IMR-90 (cell line): ENCODE results near the gene LAMA4. TPM values are rescaled to one million over a fixed set of nuclear protein-coding genes. Genes with fewer than 3 reads are reported as not detected.

Source experiments
- ATAC-seq: fragments of 200-7000 bp; cut with Tn5 transposase; 2 replicates; pipeline ENCODE4 v1.9.1; 2020; ENCODE audit warnings: low read depth, mild to moderate bottlenecking, moderate library complexity
- BruUV-seq: library from RNA; stranded (reverse); fragments of 400-500 nt; replicated peaks from 2 replicates; lab custom pipeline; 2021; lab: Mats Ljungman, UMichigan
- CTCF ChIA-PET: fragments of 300-600 bp; formaldehyde crosslinking; extraction: SDS; loops from one replicate; lab custom pipeline; 2021; ENCODE audit warnings: antibody characterized with exemption; lab: Yijun Ruan, JAX
- POLR2A ChIA-PET: fragments of 300-600 bp; sonication (Branson Sonifier 250); formaldehyde crosslinking; loops from one replicate; lab custom pipeline; 2022; ENCODE audit warnings: antibody characterized with exemption; ENCODE audit not compliant: unreplicated experiment; lab: Charles Lee
- DNase-seq: peaks from one replicate; pipeline ENCODE4 v3.0.0; 2013
- H2AFZ ChIP-seq: replicated peaks from 2 replicates; pipeline ENCODE3; 2013; ENCODE audit warnings: low read length, mild to moderate bottlenecking; ENCODE audit not compliant: poor library complexity
- H2AK5ac ChIP-seq: 2 replicates; pipeline ENCODE4 v1.6.1; 2013; ENCODE audit warnings: low read depth, low read length, inconsistent platforms
- H2AK9ac ChIP-seq: replicated peaks from 2 replicates; pipeline ENCODE3; 2013; ENCODE audit warnings: mild to moderate bottlenecking, low read depth, low read length, moderate library complexity; ENCODE audit not compliant: poor library complexity
- H2BK120ac ChIP-seq: 2 replicates; pipeline ENCODE4 v1.6.1; 2013; ENCODE audit warnings: low read depth, low read length, inconsistent platforms
- H2BK15ac ChIP-seq: 3 replicates; pipeline ENCODE4 v1.6.1; 2013; ENCODE audit warnings: low read depth, low read length, inconsistent platforms
- H2BK20ac ChIP-seq: 2 replicates; pipeline ENCODE4 v1.6.1; 2013; ENCODE audit warnings: low read depth, mild to moderate bottlenecking, inconsistent platforms, low read length, moderate library complexity
- H2BK5ac ChIP-seq: 2 replicates; pipeline ENCODE4 v1.6.1; 2013; ENCODE audit warnings: mild to moderate bottlenecking, low read depth, low read length, inconsistent platforms; ENCODE audit not compliant: poor library complexity, severe bottlenecking
- H3K14ac ChIP-seq: replicated peaks from 2 replicates; pipeline ENCODE4 v1.6.1; 2013; ENCODE audit warnings: low read depth, low read length, inconsistent platforms
- H3K18ac ChIP-seq: 2 replicates; pipeline ENCODE4 v1.6.1; 2013; ENCODE audit warnings: low read depth, low read length, control low read depth
- H3K23ac ChIP-seq: 2 replicates; pipeline ENCODE4 v1.6.1; 2013; ENCODE audit warnings: low read depth, low read length, inconsistent platforms
- H3K27ac ChIP-seq: 2 replicates; pipeline ENCODE4 v1.5.1; 2013; ENCODE audit warnings: mild to moderate bottlenecking, control low read depth, low read length; ENCODE audit not compliant: insufficient read depth
- H3K27me3 ChIP-seq: 2 replicates; pipeline ENCODE4 v1.6.1; 2013; ENCODE audit warnings: low read length; ENCODE audit not compliant: control insufficient read depth, insufficient read depth
- H3K36me3 ChIP-seq: 2 replicates; pipeline ENCODE4 v1.6.1; 2013; ENCODE audit warnings: low read length, mixed read lengths; ENCODE audit not compliant: control insufficient read depth, insufficient read depth
- H3K4ac ChIP-seq: 2 replicates; pipeline ENCODE4 v1.6.1; 2013; ENCODE audit warnings: low read depth, low read length, inconsistent platforms
- H3K4me1 ChIP-seq: 2 replicates; pipeline ENCODE4 v1.6.1; 2013; ENCODE audit warnings: low read length, mixed read lengths; ENCODE audit not compliant: control insufficient read depth, insufficient read depth
- H3K4me2 ChIP-seq: 2 replicates; pipeline ENCODE4 v1.6.1; 2013; ENCODE audit warnings: low read depth, mild to moderate bottlenecking, control low read depth, low read length, moderate library complexity
- H3K4me3 ChIP-seq: 2 replicates; pipeline ENCODE4 v1.5.1; 2013; ENCODE audit warnings: low read depth, mild to moderate bottlenecking, control low read depth, low read length, moderate library complexity; ENCODE audit not compliant: insufficient read depth
- H3K56ac ChIP-seq: 2 replicates; pipeline ENCODE4 v1.6.1; 2013; ENCODE audit warnings: low read length, inconsistent platforms; ENCODE audit not compliant: insufficient read depth; ENCODE audit errors: extremely low read depth
- H3K79me1 ChIP-seq, 2 experiments: 2 replicates each; pipeline ENCODE4 v1.6.1; 2013; ENCODE audit warnings: low read length in 2 of 2, inconsistent platforms in 1 of 2, low read depth in 1 of 2
- H3K9ac ChIP-seq: 2 replicates; pipeline ENCODE4 v1.6.1; 2013; ENCODE audit warnings: low read depth, low read length, control low read depth
- H3K9me1 ChIP-seq: 2 replicates; pipeline ENCODE4 v1.6.1; 2013; ENCODE audit warnings: low read length, inconsistent platforms; ENCODE audit not compliant: insufficient read depth
- H3K9me3 ChIP-seq: 2 replicates; pipeline ENCODE4 v1.6.1; 2013; ENCODE audit warnings: low read length; ENCODE audit not compliant: control insufficient read depth, insufficient read depth
- H4K20me1 ChIP-seq: 2 replicates; pipeline ENCODE4 v1.6.1; 2013; ENCODE audit warnings: low read length, inconsistent platforms; ENCODE audit not compliant: insufficient read depth
- H4K5ac ChIP-seq: 2 replicates; pipeline ENCODE4 v1.6.1; 2013; ENCODE audit warnings: mild to moderate bottlenecking, low read depth, low read length, control low read depth
- H4K8ac ChIP-seq, 2 experiments: 2 replicates each; pipeline ENCODE4 v1.6.1; 2013; ENCODE audit warnings: low read depth in 2 of 2, low read length in 2 of 2, control low read depth in 1 of 2, inconsistent platforms in 1 of 2
- H4K91ac ChIP-seq: 2 replicates; pipeline ENCODE4 v1.6.1; 2013; ENCODE audit warnings: low read depth, low read length, inconsistent platforms; ENCODE audit not compliant: insufficient read depth
- CEBPB ChIP-seq: IDR thresholded peaks from 2 replicates; pipeline ENCODE4 v1.6.1; 2012; ENCODE audit warnings: low read depth, low read length, improper control_type of control experiment
- CHD1 ChIP-seq: IDR thresholded peaks from 2 replicates; pipeline ENCODE4 v1.6.1; 2012; ENCODE audit warnings: low read depth, low read length, improper control_type of control experiment
- FOS ChIP-seq: fragments of 150-350 bp; IDR thresholded peaks from 2 replicates; pipeline ENCODE4 v1.6.1; 2016; ENCODE audit warnings: low read depth, low read length
- MAFK ChIP-seq: IDR thresholded peaks from 2 replicates; pipeline ENCODE4 v1.6.1; 2012; ENCODE audit warnings: low read depth, low read length, improper control_type of control experiment
- MAZ ChIP-seq: IDR thresholded peaks from 2 replicates; pipeline ENCODE4 v1.6.1; 2012; ENCODE audit warnings: low read depth, mild to moderate bottlenecking, low read length, improper control_type of control experiment, moderate library complexity, borderline replicate concordance
- MXI1 ChIP-seq: IDR thresholded peaks from 2 replicates; pipeline ENCODE4 v1.6.1; 2012; ENCODE audit warnings: low read depth, mild to moderate bottlenecking, low read length, moderate library complexity, borderline replicate concordance
- NFE2L2 ChIP-seq: fragments of 150-350 bp; IDR thresholded peaks from 2 replicates; pipeline ENCODE4 v1.6.1; 2016; ENCODE audit warnings: low read depth, mild to moderate bottlenecking, low read length
- POLR2A ChIP-seq: IDR thresholded peaks from 2 replicates; pipeline ENCODE4 v1.6.1; 2012; ENCODE audit warnings: mild to moderate bottlenecking, low read depth, low read length
- RAD21 ChIP-seq: IDR thresholded peaks from 2 replicates; pipeline ENCODE4 v1.6.1; 2012; ENCODE audit warnings: low read length, improper control_type of control experiment
- RCOR1 ChIP-seq: IDR thresholded peaks from 2 replicates; pipeline ENCODE4 v1.6.1; 2012; ENCODE audit warnings: mild to moderate bottlenecking, low read length, improper control_type of control experiment; ENCODE audit not compliant: insufficient replicate concordance
- RFX5 ChIP-seq: IDR thresholded peaks from 2 replicates; pipeline ENCODE4 v1.8.0; 2012; ENCODE audit warnings: low read depth, mild to moderate bottlenecking, low read length, moderate library complexity
- SMC3 ChIP-seq: fragments of 150-350 bp; IDR thresholded peaks from 2 replicates; pipeline ENCODE4 v1.6.1; 2016; ENCODE audit warnings: low read depth, mild to moderate bottlenecking, antibody characterized with exemption, low read length, moderate library complexity
- USF2 ChIP-seq: fragments of 150-350 bp; IDR thresholded peaks from 2 replicates; pipeline ENCODE4 v1.6.1; 2017; ENCODE audit warnings: mild to moderate bottlenecking, antibody characterized with exemption, low read length, low read depth
- WGBS, 2 experiments: methylation state at CpG; one replicate each; pipeline versions ENCODE4 v1.1.5 to v1.1.7; 2013; ENCODE audit warnings: missing lambda C conversion rate in 2 of 2; ENCODE audit not compliant: insufficient read length in 1 of 2; ENCODE audit errors: extremely low coverage in 2 of 2; 5-methylcytosine and 5-hydroxymethylcytosine counted together
- dilution Hi-C: fragments of 300-500 bp; cut with HindIII; formaldehyde crosslinking; loops from one replicate; pipeline ENCODE4 v1.14.3; 2018; ENCODE audit warnings: low sequenced_read_pairs; ENCODE audit not compliant: unreplicated experiment
- in situ Hi-C: fragments of 300-500 bp; cut with MboI; formaldehyde crosslinking; loops from 3 replicates; pipeline ENCODE4 v1.14.3; 2019; ENCODE audit warnings: low sequenced_read_pairs, inconsistent platforms, mixed read lengths
- intact Hi-C: fragments of 100-400 bp; cut with micrococcal nuclease; formaldehyde crosslinking; loops from 2 replicates; pipeline ENCODE4 v1.10.0; 2022
- polyA plus RNA-seq, 3 experiments: library from polyadenylated mRNA; depleted of rRNA; stranded (reverse); fragments of >200 nt; gene quantifications; 2 replicates each; pipeline ENCODE4 v1.2.3, GENCODE V29; 2012; ENCODE audit warnings: low replicate concordance in 1 of 3
- total RNA-seq: library from RNA; depleted of rRNA; stranded (reverse); fragments of >200 nt; gene quantifications from 2 replicates; pipeline ENCODE4 v1.2.3, GENCODE V29; 2012
- TF ChIP-seq, protein P1 (sequence below): fragments of 150-350 bp; IDR thresholded peaks from 2 replicates; pipeline ENCODE4 v1.6.1; 2016; ENCODE audit warnings: low read depth, mild to moderate bottlenecking, low read length, moderate library complexity, borderline replicate concordance
- TF ChIP-seq, protein P2 (sequence below): conservative IDR thresholded peaks from 2 replicates; pipeline ENCODE4 v1.5.1; 2012; ENCODE audit warnings: mild to moderate bottlenecking, low read depth, low read length, improper control_type of control experiment

LAMA4 gene
- total and polyA plus RNA-seq, 2 of the 4 experiments (the other 2 are of a cell fraction) = 33.9 to 35.8 TPM

GRCh38 chr6:112207776-112208175 is 46.6 kb downstream of the LAMA4 start:
- H2BK15ac ChIP-seq = no peak overlapping the region
- no TSS peak for BruUV-seq
- no peak for TF ChIP-seq FOS
- TF ChIP-seq, protein P1, sequence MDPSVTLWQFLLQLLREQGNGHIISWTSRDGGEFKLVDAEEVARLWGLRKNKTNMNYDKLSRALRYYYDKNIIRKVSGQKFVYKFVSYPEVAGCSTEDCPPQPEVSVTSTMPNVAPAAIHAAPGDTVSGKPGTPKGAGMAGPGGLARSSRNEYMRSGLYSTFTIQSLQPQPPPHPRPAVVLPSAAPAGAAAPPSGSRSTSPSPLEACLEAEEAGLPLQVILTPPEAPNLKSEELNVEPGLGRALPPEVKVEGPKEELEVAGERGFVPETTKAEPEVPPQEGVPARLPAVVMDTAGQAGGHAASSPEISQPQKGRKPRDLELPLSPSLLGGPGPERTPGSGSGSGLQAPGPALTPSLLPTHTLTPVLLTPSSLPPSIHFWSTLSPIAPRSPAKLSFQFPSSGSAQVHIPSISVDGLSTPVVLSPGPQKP = no peak
- TF ChIP-seq CHD1 = no peak
- no peak for TF ChIP-seq USF2
- TF ChIP-seq, protein P2, sequence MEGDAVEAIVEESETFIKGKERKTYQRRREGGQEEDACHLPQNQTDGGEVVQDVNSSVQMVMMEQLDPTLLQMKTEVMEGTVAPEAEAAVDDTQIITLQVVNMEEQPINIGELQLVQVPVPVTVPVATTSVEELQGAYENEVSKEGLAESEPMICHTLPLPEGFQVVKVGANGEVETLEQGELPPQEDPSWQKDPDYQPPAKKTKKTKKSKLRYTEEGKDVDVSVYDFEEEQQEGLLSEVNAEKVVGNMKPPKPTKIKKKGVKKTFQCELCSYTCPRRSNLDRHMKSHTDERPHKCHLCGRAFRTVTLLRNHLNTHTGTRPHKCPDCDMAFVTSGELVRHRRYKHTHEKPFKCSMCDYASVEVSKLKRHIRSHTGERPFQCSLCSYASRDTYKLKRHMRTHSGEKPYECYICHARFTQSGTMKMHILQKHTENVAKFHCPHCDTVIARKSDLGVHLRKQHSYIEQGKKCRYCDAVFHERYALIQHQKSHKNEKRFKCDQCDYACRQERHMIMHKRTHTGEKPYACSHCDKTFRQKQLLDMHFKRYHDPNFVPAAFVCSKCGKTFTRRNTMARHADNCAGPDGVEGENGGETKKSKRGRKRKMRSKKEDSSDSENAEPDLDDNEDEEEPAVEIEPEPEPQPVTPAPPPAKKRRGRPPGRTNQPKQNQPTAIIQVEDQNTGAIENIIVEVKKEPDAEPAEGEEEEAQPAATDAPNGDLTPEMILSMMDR = no peak
- no peak for TF ChIP-seq RAD21
- no peak for TF ChIP-seq RFX5
- no peak for TF ChIP-seq RCOR1
- no peak for TF ChIP-seq MAFK
- TF ChIP-seq CEBPB = no peak
- TF ChIP-seq MAZ = no peak
- TF ChIP-seq NFE2L2 = no peak
- TF ChIP-seq SMC3 = no peak
- no peak for TF ChIP-seq MXI1
- TF ChIP-seq POLR2A = no peak

More at GRCh38 chr6:112207776-112208175, 46.6 kb downstream of the LAMA4 start:
- Histone ChIP-seq H3K14ac (no peak overlapping the region), H2AK5ac (peak overlapping the region; percentile 49; the same call in 1 of the 2 replicates), H2AK9ac (no peak overlapping the region), H3K9me1 (peaks cover 2% of the 10 kb centered on the region; the same call in 1 of the 2 replicates), H3K79me1 (no peaks in the 10 kb centered on the region), H3K4me2 (no peak overlapping the region), H3K23ac (no peak overlapping the region), H2BK120ac (0 out of 2 replicates have a peak overlapping the region, but pooled peaks have one; percentile 12), H4K91ac (no peak overlapping the region), H3K9me3 (no peaks in the 10 kb centered on the region), H3K27ac (no peak overlapping the region), H3K4me1 (peaks cover 16% of the 10 kb centered on the region), H3K18ac (no peak overlapping the region), H3K27me3 (no peaks in the 10 kb centered on the region), H4K5ac (no peak overlapping the region; the same call in 1 of the 2 replicates), H3K4me3 (no peak overlapping the region), H4K8ac (no peak overlapping the region), H3K9ac (no peak overlapping the region), H4K20me1 (no peaks in the 10 kb centered on the region), H3K36me3 (peaks cover 24% of the 10 kb centered on the region), H2BK20ac (peak overlapping the region; percentile 20; the same call in 1 of the 2 replicates), H3K56ac (no peak overlapping the region), H2BK5ac (no peak overlapping the region), H2AFZ (no peak overlapping the region), H3K4ac (no peak overlapping the region)
- ChIA-PET CTCF (no interaction called here), POLR2A (no interaction called here)
- WGBS, 2 experiments = no CpG with 5 or more reads among the region's 2 CpGs
- no peak for DNase-seq
- no peak for ATAC-seq
- dilution Hi-C loops (no loop called here), in situ Hi-C loops (no loop called here), intact Hi-C loops (no loop called here)
